ENCODE data around the gene ANKH. TPM values are rescaled to one million over a fixed set of nuclear protein-coding genes. Genes with fewer than 3 reads are reported as not detected.
A peak's percentile ranks its signal among the peaks of the same experiment; 100 is the strongest.

Gene ANKH
- total and polyA plus RNA-seq, 10 of the 15 experiments (the other 5 are each of a cell fraction or from before 2014, with no cell fraction given): 2.1 to 43.9 (median 14.4) TPM

DNA sequence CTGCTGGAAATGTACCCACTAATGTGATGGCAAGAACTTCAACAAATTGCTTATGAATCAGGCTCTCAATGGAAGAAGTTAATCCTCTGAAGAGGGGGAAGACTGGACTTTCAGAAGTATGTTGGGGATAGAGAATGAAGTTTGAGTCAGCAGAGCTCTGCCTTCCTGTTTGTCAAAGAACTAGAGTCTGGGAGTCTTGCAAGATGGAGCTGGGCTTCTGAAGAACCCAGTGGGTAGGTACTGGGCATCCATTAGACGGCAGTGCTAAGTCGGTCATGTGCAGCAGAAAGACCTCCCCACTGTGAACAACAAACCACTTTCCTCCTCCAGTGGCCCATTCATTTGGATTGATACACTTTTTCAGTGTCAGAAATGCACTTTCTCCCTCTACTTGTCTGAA lies 172.4 kb downstream of the ANKH start:
- Histone ChIP-seq H3K36me3 (ENCODE audit: control insufficient read depth in 2 of 2, insufficient read depth in 2 of 2, low read length in 1 of 2) (peaks cover 23 to 47% of the 10 kb centered on the region in 2 experiments), H3K9ac (ENCODE audit: control insufficient read depth, insufficient read depth, low read length) (no peak overlapping the region), H3K9me3 (replicated peaks; ENCODE audit: control insufficient read depth, insufficient read depth, low read length) (no peaks in the 10 kb centered on the region), H4K20me1 (ENCODE audit: control insufficient read depth, insufficient read depth) (no peaks in the 10 kb centered on the region; the same call in 1 of the 2 replicates), H3K79me2 (ENCODE audit: control insufficient read depth, insufficient read depth, low read length) (no peaks in the 10 kb centered on the region; the same call in 1 of the 2 replicates), H3K27ac (ENCODE audit: control insufficient read depth, insufficient read depth) (no peak overlapping the region), H3K4me3 (no peak overlapping the region), H3K4me2 (ENCODE audit: control insufficient read depth, insufficient read depth) (no peak overlapping the region), H3K4me1 (ENCODE audit: control insufficient read depth, insufficient read depth, low read length) (no peaks in the 10 kb centered on the region), H2AFZ (ENCODE audit: control insufficient read depth, low read depth, low read length) (no peak overlapping the region), H3K27me3 (replicated peaks in 1 of 2; ENCODE audit: control insufficient read depth in 2 of 2, insufficient read depth in 2 of 2, low read length in 1 of 2) (no peaks in the 10 kb centered on the region)
- in situ Hi-C loops (cut with MboI): no loop called here
- 100% methylated on average over 2 of the region's 2 CpGs for WGBS (ENCODE audit: insufficient coverage, insufficient replicate concordance, low lambda C conversion rate, missing lambda C conversion rate)
- no peak for FAIRE-seq
- ChIA-PET POLR2A (no interaction called here), CTCF (interaction anchor here (1.3 kb wide), 1 partner anchor 13 kb away, joined by 3 read pairs; no protein-coding TSS in a partner anchor), RAD21 (ENCODE audit: unreplicated experiment) (no interaction called here), SMC1A (ENCODE audit: uncharacterized antibody, unreplicated experiment) (no interaction called here)
- no peak for DNase-seq (ENCODE audit: low read depth, low spot score)
- ATAC-seq: no peak
- no TSS peak for BruUV-seq (replicated peaks)
- intact Hi-C loops (cut with micrococcal nuclease; ENCODE audit: unreplicated experiment): no loop called here
- TF ChIP-seq, protein P1, sequence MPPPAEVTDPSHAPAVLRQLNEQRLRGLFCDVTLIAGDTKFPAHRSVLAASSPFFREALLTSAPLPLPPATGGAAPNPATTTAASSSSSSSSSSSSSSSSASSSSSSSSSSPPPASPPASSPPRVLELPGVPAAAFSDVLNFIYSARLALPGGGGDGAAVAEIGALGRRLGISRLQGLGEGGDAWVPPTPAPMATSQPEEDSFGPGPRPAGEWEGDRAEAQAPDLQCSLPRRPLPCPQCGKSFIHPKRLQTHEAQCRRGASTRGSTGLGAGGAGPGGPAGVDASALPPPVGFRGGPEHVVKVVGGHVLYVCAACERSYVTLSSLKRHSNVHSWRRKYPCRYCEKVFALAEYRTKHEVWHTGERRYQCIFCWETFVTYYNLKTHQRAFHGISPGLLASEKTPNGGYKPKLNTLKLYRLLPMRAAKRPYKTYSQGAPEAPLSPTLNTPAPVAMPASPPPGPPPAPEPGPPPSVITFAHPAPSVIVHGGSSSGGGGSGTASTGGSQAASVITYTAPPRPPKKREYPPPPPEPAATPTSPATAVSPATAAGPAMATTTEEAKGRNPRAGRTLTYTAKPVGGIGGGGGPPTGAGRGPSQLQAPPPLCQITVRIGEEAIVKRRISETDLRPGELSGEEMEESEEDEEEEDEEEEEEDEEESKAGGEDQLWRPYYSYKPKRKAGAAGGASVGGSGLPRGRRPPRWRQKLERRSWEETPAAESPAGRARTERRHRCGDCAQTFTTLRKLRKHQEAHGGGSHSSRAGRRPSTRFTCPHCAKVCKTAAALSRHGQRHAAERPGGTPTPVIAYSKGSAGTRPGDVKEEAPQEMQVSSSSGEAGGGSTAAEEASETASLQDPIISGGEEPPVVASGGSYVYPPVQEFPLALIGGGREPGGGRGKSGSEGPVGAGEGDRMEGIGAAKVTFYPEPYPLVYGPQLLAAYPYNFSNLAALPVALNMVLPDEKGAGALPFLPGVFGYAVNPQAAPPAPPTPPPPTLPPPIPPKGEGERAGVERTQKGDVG (CRISPR knock-in tag; IDR thresholded peaks at IDR 0.05): no peak
- peak; percentile 27; the same call in 1 of the 2 replicates for TF ChIP-seq POLR2AphosphoS5 (IDR thresholded peaks at IDR 0.05; ENCODE audit: low read length)

DNA sequence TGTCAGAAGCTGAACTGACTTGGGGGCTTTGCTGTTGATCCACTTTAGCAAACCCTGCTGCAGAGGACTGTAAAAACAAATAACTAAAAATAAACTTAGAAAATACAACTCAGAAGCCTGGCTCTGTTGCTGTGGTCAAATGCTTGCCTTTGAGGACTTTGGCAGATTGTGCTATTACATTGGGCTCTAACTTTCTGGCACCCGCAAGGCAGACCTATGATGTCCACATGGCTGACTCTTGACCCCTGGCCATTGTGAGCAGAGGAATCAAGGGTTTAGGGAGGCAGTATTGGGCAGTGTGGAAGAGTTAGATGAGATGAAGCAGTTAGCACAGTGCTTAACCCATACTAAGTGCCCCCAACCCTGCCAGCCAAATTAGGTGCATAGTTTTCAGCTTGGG lies 173.1 kb downstream of the ANKH start:
- Histone ChIP-seq H4K20me1 (ENCODE audit: control insufficient read depth, insufficient read depth) (no peaks in the 10 kb centered on the region; the same call in 1 of the 2 replicates), H2AFZ (ENCODE audit: control insufficient read depth, low read depth, low read length) (no peak overlapping the region), H3K4me1 (ENCODE audit: control insufficient read depth, insufficient read depth, low read length) (no peaks in the 10 kb centered on the region), H3K4me3 (no peak overlapping the region), H3K36me3 (ENCODE audit: control insufficient read depth in 2 of 2, insufficient read depth in 2 of 2, low read length in 1 of 2) (peaks cover 29 to 51% of the 10 kb centered on the region in 2 experiments), H3K27ac (ENCODE audit: control insufficient read depth, insufficient read depth) (no peak overlapping the region), H3K9ac (ENCODE audit: control insufficient read depth, insufficient read depth, low read length) (no peak overlapping the region), H3K4me2 (ENCODE audit: control insufficient read depth, insufficient read depth) (no peak overlapping the region), H3K79me2 (ENCODE audit: control insufficient read depth, insufficient read depth, low read length) (no peaks in the 10 kb centered on the region; the same call in 1 of the 2 replicates), H3K27me3 (replicated peaks in 1 of 2; ENCODE audit: control insufficient read depth in 2 of 2, insufficient read depth in 2 of 2, low read length in 1 of 2) (no peaks in the 10 kb centered on the region), H3K9me3 (replicated peaks; ENCODE audit: control insufficient read depth, insufficient read depth, low read length) (no peaks in the 10 kb centered on the region)
- in situ Hi-C loops (cut with MboI): no loop called here
- ChIA-PET CTCF (no interaction called here), RAD21 (ENCODE audit: unreplicated experiment) (no interaction called here), POLR2A (no interaction called here), SMC1A (ENCODE audit: uncharacterized antibody, unreplicated experiment) (interaction anchor here (1.2 kb wide), 1 partner anchor 16 kb away, joined by 3 read pairs; no protein-coding TSS in a partner anchor)
- FAIRE-seq (no peak), ATAC-seq (no peak), DNase-seq (ENCODE audit: low read depth, low spot score) (no peak)
- BruUV-seq (replicated peaks): no TSS peak
- TF ChIP-seq ZZZ3 (IDR thresholded peaks at IDR 0.05; ENCODE audit: control insufficient read depth, insufficient read length, low read depth) (no peak), ZNF384 (IDR thresholded peaks at IDR 0.05; ENCODE audit: borderline replicate concordance, low read depth, low read length) (no peak), EZH2 (IDR thresholded peaks at IDR 0.05; ENCODE audit: borderline replicate concordance, control insufficient read depth, low read depth, low read length) (no peak), RAD51 (IDR thresholded peaks at IDR 0.05) (no peak), RCOR1 (conservative IDR thresholded peaks at IDR 0.05; ENCODE audit: low read depth, low read length) (no peak), RAD21 (IDR thresholded peaks at IDR 0.05; ENCODE audit: insufficient read depth, low read depth, low read length) (no peak)
- TF ChIP-seq, protein P2, sequence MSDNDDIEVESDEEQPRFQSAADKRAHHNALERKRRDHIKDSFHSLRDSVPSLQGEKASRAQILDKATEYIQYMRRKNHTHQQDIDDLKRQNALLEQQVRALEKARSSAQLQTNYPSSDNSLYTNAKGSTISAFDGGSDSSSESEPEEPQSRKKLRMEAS (IDR thresholded peaks at IDR 0.05; ENCODE audit: low read depth, low read length): no peak
- WGBS (ENCODE audit: insufficient coverage, insufficient replicate concordance, low lambda C conversion rate, missing lambda C conversion rate): 100% methylated on average over 1 of the region's 1 CpG
- intact Hi-C loops (cut with micrococcal nuclease; ENCODE audit: unreplicated experiment): no loop called here

Measured in GM12878 (cell line).